ENCODE measurements around the gene ZFY. TPM values are rescaled to one million over a fixed set of nuclear protein-coding genes. Genes with fewer than 3 reads are reported as not detected.
"Not testable (repeated sequence)": the region's sequence is repeated elsewhere in the genome, so short reads cannot be mapped to it uniquely, and the experiment has no call there.

ZFY gene
- total RNA-seq, 1 donor from 2014 or later, result not detected

- no peaks in the 10 kb centered on the region for H3K27me3 Mint-ChIP-seq (ENCODE audit: low read depth)
- no peaks in the 10 kb centered on the region for H3K9me3 Mint-ChIP-seq (ENCODE audit: low read depth)
- no peak overlapping the region for H3K27ac Mint-ChIP-seq (ENCODE audit: unreplicated experiment)
- H3K4me1 Mint-ChIP-seq (ENCODE audit: low read depth), result no peaks in the 10 kb centered on the region
- H3K4me3 Mint-ChIP-seq (ENCODE audit: unreplicated experiment), result no peak overlapping the region
- no peaks in the 10 kb centered on the region for H3K36me3 Mint-ChIP-seq (ENCODE audit: low read depth)
- TF ChIP-seq CTCF (IDR thresholded peaks at IDR 0.05), result no peak
- no peak for DNase-seq (ENCODE audit: low spot score)
Observed at GRCh38 chrY:2969561-2969960, 34.4 kb downstream of the ZFY start.

DNA sequence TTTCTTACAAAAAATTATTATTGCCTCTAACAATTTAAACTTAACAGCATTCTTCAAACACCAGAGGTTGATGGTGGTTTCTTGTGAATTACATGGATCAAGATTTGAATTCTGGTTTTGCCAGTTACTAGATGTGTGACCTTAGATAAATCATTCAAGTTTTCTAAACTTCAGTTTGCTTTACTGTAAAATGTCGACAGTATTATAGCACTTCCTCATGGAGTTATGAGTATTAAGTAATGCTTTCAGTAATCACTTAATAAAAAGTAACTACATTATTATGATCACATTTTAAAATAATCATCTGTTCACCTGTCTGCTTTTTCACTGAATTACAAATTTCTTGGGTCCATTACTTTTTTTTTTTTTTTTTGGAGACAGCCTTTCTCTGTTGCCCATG is 37.5 kb downstream of the ZFY start:
- Mint-ChIP-seq H3K27ac (ENCODE audit: unreplicated experiment) (no peak overlapping the region), H3K4me3 (ENCODE audit: unreplicated experiment) (no peak overlapping the region), H3K9me3 (ENCODE audit: low read depth) (no peaks in the 10 kb centered on the region), H3K4me1 (ENCODE audit: low read depth) (no peaks in the 10 kb centered on the region), H3K27me3 (ENCODE audit: low read depth) (no peaks in the 10 kb centered on the region), H3K36me3 (ENCODE audit: low read depth) (no peaks in the 10 kb centered on the region)
- DNase-seq (ENCODE audit: low spot score), result no peak
- no peak for TF ChIP-seq CTCF (IDR thresholded peaks at IDR 0.05)

- Mint-ChIP-seq H3K9me3 (ENCODE audit: low read depth) (no peaks in the 10 kb centered on the region), H3K27ac (ENCODE audit: unreplicated experiment) (no peak overlapping the region), H3K4me1 (ENCODE audit: low read depth) (no peaks in the 10 kb centered on the region), H3K27me3 (ENCODE audit: low read depth) (no peaks in the 10 kb centered on the region), H3K36me3 (ENCODE audit: low read depth) (no peaks in the 10 kb centered on the region), H3K4me3 (ENCODE audit: unreplicated experiment) (no peak overlapping the region)
- no peak for DNase-seq (ENCODE audit: low spot score)
- no peak for TF ChIP-seq CTCF (IDR thresholded peaks at IDR 0.05)
Observed at GRCh38 chrY:2973110-2973751, 38.0 kb downstream of the ZFY start.

DNA sequence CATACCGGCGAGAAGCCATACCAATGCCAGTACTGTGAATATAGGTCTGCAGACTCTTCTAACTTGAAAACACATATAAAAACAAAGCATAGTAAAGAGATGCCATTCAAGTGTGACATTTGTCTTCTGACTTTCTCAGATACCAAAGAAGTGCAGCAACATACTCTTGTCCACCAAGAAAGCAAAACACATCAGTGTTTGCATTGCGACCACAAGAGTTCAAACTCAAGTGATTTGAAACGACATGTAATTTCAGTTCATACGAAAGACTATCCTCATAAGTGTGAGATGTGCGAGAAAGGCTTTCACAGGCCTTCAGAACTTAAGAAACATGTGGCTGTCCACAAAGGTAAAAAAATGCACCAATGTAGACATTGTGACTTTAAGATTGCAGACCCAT is 44.1 kb downstream of the ZFY start:
- no peak for DNase-seq (ENCODE audit: low spot score)
- TF ChIP-seq CTCF (IDR thresholded peaks at IDR 0.05), result no peak
- Mint-ChIP-seq H3K9me3 (ENCODE audit: low read depth) (no peaks in the 10 kb centered on the region), H3K4me3 (ENCODE audit: unreplicated experiment) (no peak overlapping the region), H3K36me3 (ENCODE audit: low read depth) (no peaks in the 10 kb centered on the region), H3K4me1 (ENCODE audit: low read depth) (no peaks in the 10 kb centered on the region), H3K27ac (ENCODE audit: unreplicated experiment) (no peak overlapping the region), H3K27me3 (ENCODE audit: low read depth) (no peaks in the 10 kb centered on the region)

DNA sequence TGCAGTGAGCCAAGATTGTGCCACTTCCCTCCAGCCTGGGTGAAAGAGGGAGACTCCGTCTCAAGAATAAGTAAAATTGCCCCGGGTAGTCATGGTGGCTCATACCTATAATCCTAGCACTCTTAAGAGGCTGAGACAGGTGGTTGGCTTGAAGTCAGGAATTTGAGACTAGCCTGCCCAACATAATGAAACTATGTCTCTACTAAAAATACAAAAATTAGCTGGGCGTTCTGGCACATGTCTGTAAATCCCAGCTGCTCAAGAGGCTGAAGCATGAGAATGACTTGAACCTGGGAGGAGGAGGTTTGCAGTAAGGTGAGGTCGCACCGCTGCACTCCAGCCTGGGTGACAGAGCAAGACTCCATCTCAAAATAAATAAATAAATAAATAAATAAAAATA is 49.3 kb downstream of the ZFY start:
- H3K4me3 Mint-ChIP-seq (ENCODE audit: unreplicated experiment), result no peak overlapping the region
- no peak for TF ChIP-seq CTCF (IDR thresholded peaks at IDR 0.05)
- H3K36me3 Mint-ChIP-seq (ENCODE audit: low read depth), result no peaks in the 10 kb centered on the region
- H3K9me3 Mint-ChIP-seq (ENCODE audit: low read depth), result no peaks in the 10 kb centered on the region
- no peaks in the 10 kb centered on the region for H3K27me3 Mint-ChIP-seq (ENCODE audit: low read depth)
- no peak overlapping the region for H3K27ac Mint-ChIP-seq (ENCODE audit: unreplicated experiment)
- no peaks in the 10 kb centered on the region for H3K4me1 Mint-ChIP-seq (ENCODE audit: low read depth)
- no peak for DNase-seq (ENCODE audit: low spot score)

- H3K36me3 Mint-ChIP-seq (ENCODE audit: low read depth); H3K4me3 Mint-ChIP-seq (ENCODE audit: unreplicated experiment); DNase-seq (ENCODE audit: low spot score); H3K27ac Mint-ChIP-seq (ENCODE audit: unreplicated experiment); H3K27me3 Mint-ChIP-seq (ENCODE audit: low read depth); H3K4me1 Mint-ChIP-seq (ENCODE audit: low read depth); H3K9me3 Mint-ChIP-seq (ENCODE audit: low read depth): not testable (repeated sequence)
Observed at GRCh38 chrY:2987178-2987577, 52.0 kb downstream of the ZFY start.

- not testable (repeated sequence) for DNase-seq (ENCODE audit: low spot score); H3K9me3 Mint-ChIP-seq (ENCODE audit: low read depth); H3K4me1 Mint-ChIP-seq (ENCODE audit: low read depth); H3K4me3 Mint-ChIP-seq (ENCODE audit: unreplicated experiment); H3K36me3 Mint-ChIP-seq (ENCODE audit: low read depth); H3K27me3 Mint-ChIP-seq (ENCODE audit: low read depth); H3K27ac Mint-ChIP-seq (ENCODE audit: unreplicated experiment)
Observed at GRCh38 chrY:2997369-2997768, 62.2 kb downstream of the ZFY start.

All from chondrocyte (in vitro differentiated cells).